DND-41 (cell line): ENCODE results near the gene VCAM1.

ENCODE experiments used
- EZH2 ChIP-seq: IDR thresholded peaks from 3 replicates; pipeline ENCODE4 v1.6.1; 2012; ENCODE audit warnings: borderline replicate concordance, low read depth, mild to moderate bottlenecking, moderate library complexity, low read length, inconsistent platforms; ENCODE audit not compliant: severe bottlenecking
- TF ChIP-seq, protein P1 (sequence below): IDR thresholded peaks from 2 replicates; pipeline ENCODE4 v1.5.1; 2012; ENCODE audit warnings: borderline replicate concordance, low read length, moderate library complexity, mild to moderate bottlenecking; ENCODE audit not compliant: poor library complexity, severe bottlenecking; ENCODE audit errors: extremely low read depth

- TF ChIP-seq, protein P1, sequence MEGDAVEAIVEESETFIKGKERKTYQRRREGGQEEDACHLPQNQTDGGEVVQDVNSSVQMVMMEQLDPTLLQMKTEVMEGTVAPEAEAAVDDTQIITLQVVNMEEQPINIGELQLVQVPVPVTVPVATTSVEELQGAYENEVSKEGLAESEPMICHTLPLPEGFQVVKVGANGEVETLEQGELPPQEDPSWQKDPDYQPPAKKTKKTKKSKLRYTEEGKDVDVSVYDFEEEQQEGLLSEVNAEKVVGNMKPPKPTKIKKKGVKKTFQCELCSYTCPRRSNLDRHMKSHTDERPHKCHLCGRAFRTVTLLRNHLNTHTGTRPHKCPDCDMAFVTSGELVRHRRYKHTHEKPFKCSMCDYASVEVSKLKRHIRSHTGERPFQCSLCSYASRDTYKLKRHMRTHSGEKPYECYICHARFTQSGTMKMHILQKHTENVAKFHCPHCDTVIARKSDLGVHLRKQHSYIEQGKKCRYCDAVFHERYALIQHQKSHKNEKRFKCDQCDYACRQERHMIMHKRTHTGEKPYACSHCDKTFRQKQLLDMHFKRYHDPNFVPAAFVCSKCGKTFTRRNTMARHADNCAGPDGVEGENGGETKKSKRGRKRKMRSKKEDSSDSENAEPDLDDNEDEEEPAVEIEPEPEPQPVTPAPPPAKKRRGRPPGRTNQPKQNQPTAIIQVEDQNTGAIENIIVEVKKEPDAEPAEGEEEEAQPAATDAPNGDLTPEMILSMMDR, result no peak
- TF ChIP-seq EZH2, result no peak
These were observed 4.9 kb upstream of the VCAM1 start for GRCh38 chr1:100714599-100714998.
